Esophagus squamous epithelium (tissue), 5 donors: Measurements from ENCODE around the gene C5AR2. TPM values are rescaled to one million over a fixed set of nuclear protein-coding genes. Genes with fewer than 3 reads are reported as not detected.

Source experiments
- DNase-seq: peaks from one replicate; lab custom pipeline; 2025; lab: John Stamatoyannopoulos, UW
- H3K27ac ChIP-seq, 4 donors: fragments of 200-600 bp; sonication (generic); one replicate each; pipeline ENCODE4 v1.5.1; 2016 to 2019; ENCODE audit warnings: mild to moderate bottlenecking in 1 of 4
- H3K27me3 ChIP-seq, 4 donors: fragments of 200-600 bp; sonication (generic); 1 replicate in 3 of 4; 2 replicates in 1 of 4; pipeline versions ENCODE4 v1.5.1 to v1.6.0; 2017 to 2021; ENCODE audit warnings: antibody characterized with exemption in 1 of 4
- H3K36me3 ChIP-seq, 3 donors: fragments of 200-600 bp; sonication (generic); one replicate each; pipeline ENCODE4 v1.5.1; 2016 to 2019
- H3K4me1 ChIP-seq, 3 donors: fragments of 200-600 bp; sonication (generic); one replicate each; pipeline ENCODE4 v1.5.1; 2017 to 2019
- H3K4me3 ChIP-seq, 4 donors: fragments of 200-600 bp; sonication (generic); 1 replicate in 3 of 4; 2 replicates in 1 of 4; pipeline ENCODE4 v1.5.1; 2016 to 2019; ENCODE audit warnings: mild to moderate bottlenecking in 2 of 4, moderate library complexity in 1 of 4
- H3K9me3 ChIP-seq, 3 donors: fragments of 200-600 bp; sonication (generic); one replicate each; pipeline ENCODE4 v1.5.1; 2016 to 2019
- CTCF ChIP-seq, 6 experiments: fragments of 450-650 bp in 4 of 6; fragments of 200-600 bp in 2 of 6; sonication (generic) in 2 of 6; IDR thresholded peaks; one replicate each; pipeline ENCODE4 v1.5.1; 2016 to 2019; ENCODE audit warnings: antibody characterized with exemption in 6 of 6, mild to moderate bottlenecking in 4 of 6, moderate library complexity in 4 of 6
- POLR2A ChIP-seq, 4 donors: fragments of 450-650 bp; IDR thresholded peaks; one replicate each; pipeline ENCODE4 v1.6.1; 2017; ENCODE audit warnings: antibody characterized with exemption in 4 of 4, mild to moderate bottlenecking in 4 of 4, moderate library complexity in 3 of 4
- WGBS, 2 donors: methylation state at CpG; one replicate each; pipeline ENCODE4 v1.1.5; 2018; 5-methylcytosine and 5-hydroxymethylcytosine counted together
- intact Hi-C: fragments of 100-400 bp; cut with DNase I; formaldehyde crosslinking; loops from one replicate; pipeline ENCODE4 v1.15.0; 2022
- total RNA-seq, 4 donors: library from RNA; depleted of rRNA; stranded (reverse); fragments of >200 nt; gene quantifications; one replicate each; pipeline ENCODE4 v1.1.0, GENCODE V29; 2016
- donor health status: DM: yes; HTN: yes; CAD: no.

Gene C5AR2
- total RNA-seq, 4 donors from 2014 or later, result 0.21 to 1.3 (median 0.63) TPM

GRCh38 chr19:47371261-47371660, 39.3 kb downstream of the C5AR2 start:
- DNase-seq, result no peak
- 81 to 100% methylated on average over 1 to 4 of the region's 9 CpGs for WGBS, 2 donors
- Histone ChIP-seq H3K36me3 (peaks cover 35 to 99% (median 61%) of the 10 kb centered on the region in 3 donors), H3K4me1 (peaks cover 0 to 10% (median 0%) of the 10 kb centered on the region in 3 donors), H3K9me3 (no peaks in the 10 kb centered on the region), H3K27me3 (no peaks in the 10 kb centered on the region), H3K4me3 (no peak overlapping the region), H3K27ac (no peak overlapping the region)
- intact Hi-C loops, result no loop called here
- no peak for TF ChIP-seq CTCF (IDR thresholded peaks at IDR 0.05)
- TF ChIP-seq POLR2A (IDR thresholded peaks at IDR 0.05), result no peak

- no peak for TF ChIP-seq POLR2A (IDR thresholded peaks at IDR 0.05)
- no peak for TF ChIP-seq CTCF (IDR thresholded peaks at IDR 0.05)
- no peaks in the 10 kb centered on the region for H3K27me3 ChIP-seq
- no peak for DNase-seq
- no peak overlapping the region for H3K4me3 ChIP-seq
- peaks cover 46 to 99% (median 74%) of the 10 kb centered on the region in 3 donors for H3K36me3 ChIP-seq
- 90 to 100% methylated on average over 1 to 7 of the region's 22 CpGs for WGBS, 2 donors
- peaks cover 0 to 10% (median 0%) of the 10 kb centered on the region in 3 donors for H3K4me1 ChIP-seq
- no peaks in the 10 kb centered on the region for H3K9me3 ChIP-seq
- intact Hi-C loops, result no loop called here
- H3K27ac ChIP-seq, result no peak overlapping the region
Observed at GRCh38 chr19:47372603-47373002, 40.6 kb downstream of the C5AR2 start.

GRCh38 chr19:47373246-47374240, 41.6 kb downstream of the C5AR2 start:
- no peak for DNase-seq
- 81 to 96% methylated on average over 3 to 10 of the region's 33 CpGs for WGBS, 2 donors
- H3K27me3 ChIP-seq, result no peaks in the 10 kb centered on the region
- H3K4me1 ChIP-seq, result peaks cover 0 to 10% (median 0%) of the 10 kb centered on the region in 3 donors
- TF ChIP-seq POLR2A (IDR thresholded peaks at IDR 0.05) (no peak), CTCF (IDR thresholded peaks at IDR 0.05) (no peak)
- no peak overlapping the region for H3K27ac ChIP-seq
- peaks cover 46 to 100% (median 78%) of the 10 kb centered on the region in 3 donors for H3K36me3 ChIP-seq
- intact Hi-C loops, result no loop called here
- H3K4me3 ChIP-seq, result no peak overlapping the region
- no peaks in the 10 kb centered on the region for H3K9me3 ChIP-seq

GRCh38 chr19:47374876-47375693, 43.1 kb downstream of the C5AR2 start:
- H3K36me3 ChIP-seq, result peaks cover 38 to 100% (median 64%) of the 10 kb centered on the region in 3 donors
- H3K27ac ChIP-seq, result no peak overlapping the region
- TF ChIP-seq CTCF (IDR thresholded peaks at IDR 0.05) (no peak), POLR2A (IDR thresholded peaks at IDR 0.05) (no peak)
- intact Hi-C loops, result no loop called here
- H3K4me1 ChIP-seq, result peaks cover 0 to 4% (median 0%) of the 10 kb centered on the region in 3 donors
- no peaks in the 10 kb centered on the region for H3K27me3 ChIP-seq
- H3K4me3 ChIP-seq, result no peak overlapping the region
- DNase-seq, result no peak
- no peaks in the 10 kb centered on the region for H3K9me3 ChIP-seq
- WGBS, 2 donors, result 83 to 94% methylated on average over 8 to 9 of the region's 30 CpGs
